SH-SY5Y (cell line): ENCODE results near the gene PLA2R1.

Source experiments
- GATA2 ChIP-seq: IDR thresholded peaks from 2 replicates; pipeline ENCODE4 v1.6.1; 2011; ENCODE audit warnings: mild to moderate bottlenecking, low read depth, low read length
- GATA3 ChIP-seq: IDR thresholded peaks from 2 replicates; pipeline ENCODE4 v1.6.1; 2011; ENCODE audit warnings: low read depth, mild to moderate bottlenecking, low read length, moderate library complexity

GRCh38 chr2:159895258-159896065 lies 167.0 kb downstream of the PLA2R1 start:
- TF ChIP-seq GATA2 (no peak), GATA3 (no peak)
